Measurements from ENCODE around the gene PHAF1.

Gene PHAF1

GRCh38 chr16:67147437-67148140, 37.8 kb downstream of the PHAF1 start:
- no peak for DNase-seq (ENCODE audit: low read depth in 3 of 3)

DNA sequence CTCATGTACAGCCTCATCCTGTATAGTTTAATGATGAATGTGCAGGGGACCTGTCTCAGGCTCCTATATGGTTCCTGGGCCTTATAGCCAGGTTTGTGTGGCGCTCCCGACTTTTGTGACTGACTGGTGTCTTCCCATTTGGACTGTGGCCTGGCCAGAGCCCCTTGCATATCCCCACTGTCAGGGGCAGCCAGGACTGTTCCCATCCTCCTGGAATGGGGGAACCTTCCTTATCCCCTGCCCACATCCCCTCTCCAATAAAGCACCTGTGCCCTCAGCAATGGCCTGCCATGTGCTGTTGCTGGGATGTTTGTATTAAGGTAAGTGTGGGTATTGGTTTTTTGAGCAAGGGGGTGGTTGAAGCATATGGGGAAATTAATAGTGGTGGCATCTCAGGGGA, 38.5 kb downstream of the PHAF1 start:
- DNase-seq (ENCODE audit: low read depth in 3 of 3) = no peak

GRCh38 chr16:67148656-67149275, 39.0 kb downstream of the PHAF1 start:
- no peak for DNase-seq (ENCODE audit: low read depth in 3 of 3)

GRCh38 chr16:67149276-67150046, 39.7 kb downstream of the PHAF1 start:
- DNase-seq (ENCODE audit: low read depth in 3 of 3) = no peak

DNA sequence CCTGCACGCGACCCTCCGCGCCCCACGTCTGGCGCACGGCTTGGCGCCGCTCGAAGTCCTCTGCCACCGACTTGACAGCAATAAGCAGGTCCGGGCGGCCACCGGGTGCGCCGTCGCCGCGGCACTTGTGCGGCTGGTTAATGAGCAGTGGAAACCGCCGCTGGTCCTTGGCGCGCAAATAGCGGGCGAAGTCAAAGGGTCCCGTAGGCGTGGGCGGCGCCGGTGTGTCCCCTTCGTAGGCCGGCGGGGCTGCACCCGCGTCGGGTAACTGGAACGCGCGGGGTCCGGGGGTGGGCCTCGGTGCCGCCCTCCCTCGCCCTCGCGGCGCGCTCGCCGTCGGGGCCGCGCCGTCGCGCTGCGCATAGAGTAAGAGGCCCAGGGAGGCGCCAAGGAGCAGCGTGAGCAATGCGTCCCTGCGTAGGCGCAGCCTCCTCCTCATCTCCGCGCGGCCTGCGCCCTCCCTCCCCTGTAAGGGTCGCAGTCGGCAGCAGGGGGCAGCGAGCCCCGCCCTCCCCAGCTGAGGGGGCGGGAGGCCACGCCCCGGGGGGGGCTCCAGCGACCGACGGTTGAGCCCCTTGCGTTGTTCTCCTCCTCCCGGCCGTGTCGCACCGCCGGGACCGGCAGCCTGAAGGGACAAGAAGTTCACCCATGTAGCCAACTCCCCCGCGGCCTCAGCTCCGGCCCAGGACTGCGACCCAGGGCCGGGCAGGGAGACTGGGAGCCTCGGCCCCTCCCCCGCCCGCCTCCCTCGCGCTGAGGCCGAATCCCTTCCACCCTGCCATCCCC, 40.5 kb downstream of the PHAF1 start:
- DNase-seq (ENCODE audit: low read depth in 3 of 3) = no peak

DNA sequence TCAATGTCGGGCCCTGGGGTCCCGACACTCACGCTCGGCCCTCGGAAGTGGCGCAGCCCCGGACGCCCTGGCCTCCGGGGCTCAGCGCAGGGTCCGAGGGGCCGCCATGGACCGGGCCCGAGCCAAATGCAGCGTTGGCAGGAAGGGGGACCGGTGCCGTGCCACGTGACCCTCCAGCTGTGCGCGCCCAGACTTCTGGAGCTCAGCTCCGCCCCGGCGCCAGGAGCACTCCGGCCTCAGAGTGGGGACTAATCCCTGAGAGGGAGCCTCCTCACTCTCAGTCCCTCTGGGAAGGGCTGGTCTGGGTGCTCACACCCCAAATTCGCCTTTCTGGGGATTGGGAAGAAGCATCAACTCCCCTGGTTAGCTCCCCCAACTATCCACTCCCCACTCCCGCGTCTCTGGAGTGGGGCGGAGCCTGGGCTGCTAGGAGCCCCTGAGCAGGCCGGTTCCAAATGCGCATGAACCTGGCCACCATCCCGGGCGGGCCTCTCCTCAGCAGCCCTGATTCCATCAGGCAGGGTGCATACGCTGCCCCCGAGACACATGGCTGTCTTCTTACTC, 41.2 kb downstream of the PHAF1 start, which contains the start of gene B3GNT9:
Gene B3GNT9 (minus strand): TSS at position 166 of the 564 bp plus-strand sequence. CDS start 513 bp downstream, outside the sequence.
- no peak for DNase-seq (ENCODE audit: low read depth in 3 of 3)

DNA sequence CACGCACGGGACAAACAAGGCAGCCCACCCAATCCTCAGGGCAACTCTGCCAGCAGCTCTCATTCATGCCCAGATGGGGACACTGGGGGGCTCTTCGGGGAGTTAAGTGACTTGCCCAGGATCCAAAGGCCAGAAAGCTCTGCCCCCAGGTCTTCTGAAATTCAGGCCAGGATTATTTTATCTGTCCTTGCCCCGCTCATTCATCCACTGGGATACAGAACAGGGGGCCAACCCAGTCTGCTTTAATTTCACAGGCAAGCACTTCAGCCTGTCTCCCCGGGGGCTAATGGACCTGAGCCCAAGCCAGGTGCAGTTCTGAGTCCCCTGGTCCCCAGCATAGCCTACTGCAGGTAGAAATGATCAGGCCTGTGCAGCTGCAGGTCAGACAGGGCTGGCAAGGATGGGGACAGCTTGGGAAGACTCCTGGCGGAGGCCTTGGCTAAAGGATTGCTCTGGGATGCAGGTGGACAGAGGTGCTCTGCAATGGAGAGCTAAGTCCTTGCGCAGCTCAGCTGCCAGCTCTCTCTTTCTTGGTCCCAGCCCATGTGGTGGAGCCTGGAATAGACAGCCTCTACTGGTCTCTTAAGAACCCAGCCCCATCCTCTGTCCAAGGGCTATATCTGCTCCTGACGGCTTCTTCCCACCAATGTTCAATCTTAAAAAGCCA, 41.8 kb downstream of the PHAF1 start:
- no peak for DNase-seq (ENCODE audit: low read depth in 3 of 3)

DNA sequence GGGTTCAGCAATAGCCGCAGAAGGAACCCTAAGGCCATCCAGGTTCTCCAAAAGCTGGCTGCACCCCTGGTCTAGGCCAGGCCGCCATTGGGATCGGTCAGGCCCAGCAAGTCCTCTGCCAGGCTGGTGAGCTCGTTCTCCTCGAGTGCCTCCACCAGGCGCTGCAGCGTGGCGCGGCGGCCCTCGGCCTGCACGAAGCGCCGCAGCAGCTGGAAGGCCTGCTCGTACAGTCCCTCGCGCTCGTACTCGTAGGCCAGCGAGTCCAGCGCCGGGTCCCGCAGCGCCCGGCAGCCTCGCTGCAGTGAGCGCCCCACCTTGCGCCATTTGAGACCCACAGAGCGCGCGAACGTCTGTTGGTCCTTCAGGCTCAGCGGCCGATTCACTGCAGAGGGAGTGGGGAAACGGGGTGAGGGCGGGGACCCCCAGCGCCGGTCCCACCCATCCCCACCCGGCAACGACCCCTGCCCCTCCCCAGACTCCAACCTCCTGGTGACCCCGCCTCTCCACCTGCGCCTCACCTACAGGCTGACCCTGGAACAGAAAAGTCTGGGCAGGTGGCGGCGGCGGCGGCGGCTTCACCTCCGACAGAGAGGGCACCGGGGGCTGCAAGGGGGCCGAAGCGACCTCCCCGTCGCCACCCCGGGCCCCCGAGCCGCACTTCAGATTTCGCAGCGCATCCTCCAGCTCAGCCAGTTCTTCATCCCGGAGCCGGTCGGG, 45.0 kb downstream of the PHAF1 start:
- DNase-seq (ENCODE audit: low read depth in 3 of 3) = no peak

GRCh38 chr16:67155295-67156142, 45.8 kb downstream of the PHAF1 start:
- peak in 2 of 3 donors; percentile 61 to 71 for DNase-seq (ENCODE audit: low read depth in 3 of 3)

GRCh38 chr16:67156143-67156844, 46.6 kb downstream of the PHAF1 start:
- DNase-seq (ENCODE audit: low read depth in 3 of 3) = no peak

DNA sequence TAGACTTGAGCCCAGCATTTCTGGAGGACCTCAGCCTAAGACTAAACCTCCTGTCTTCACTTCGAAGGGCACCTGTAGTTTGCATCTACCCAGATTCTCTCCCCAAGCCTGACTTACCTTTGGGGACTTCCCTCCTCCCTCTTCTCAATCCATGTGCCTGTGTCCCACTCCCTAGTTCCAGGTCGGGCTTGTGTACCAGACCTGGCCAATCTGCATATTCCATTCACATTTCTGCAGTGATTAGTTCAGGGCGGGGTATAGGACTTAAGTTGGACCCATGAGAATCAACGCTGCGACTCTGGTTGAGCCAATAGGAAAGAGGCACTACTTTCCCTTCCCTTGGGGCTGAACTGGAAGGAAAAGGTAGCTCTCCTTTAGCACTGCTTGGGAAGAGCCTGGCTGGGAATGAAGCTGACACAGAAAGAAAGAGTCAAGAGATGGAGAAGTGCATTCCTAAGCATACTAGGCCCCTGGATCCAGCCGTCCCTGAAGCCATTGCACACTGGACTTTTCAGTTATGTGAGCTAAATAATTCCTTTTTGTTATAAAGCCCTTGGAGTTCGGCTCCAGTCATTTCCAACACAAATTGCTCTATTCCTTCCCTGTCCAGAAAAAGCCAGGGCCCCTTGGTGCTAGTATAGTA, 47.5 kb downstream of the PHAF1 start:
- no peak for DNase-seq (ENCODE audit: low read depth in 3 of 3)

GRCh38 chr16:67157892-67158635, 48.3 kb downstream of the PHAF1 start:
- DNase-seq (ENCODE audit: low read depth in 3 of 3) = no peak

DNA sequence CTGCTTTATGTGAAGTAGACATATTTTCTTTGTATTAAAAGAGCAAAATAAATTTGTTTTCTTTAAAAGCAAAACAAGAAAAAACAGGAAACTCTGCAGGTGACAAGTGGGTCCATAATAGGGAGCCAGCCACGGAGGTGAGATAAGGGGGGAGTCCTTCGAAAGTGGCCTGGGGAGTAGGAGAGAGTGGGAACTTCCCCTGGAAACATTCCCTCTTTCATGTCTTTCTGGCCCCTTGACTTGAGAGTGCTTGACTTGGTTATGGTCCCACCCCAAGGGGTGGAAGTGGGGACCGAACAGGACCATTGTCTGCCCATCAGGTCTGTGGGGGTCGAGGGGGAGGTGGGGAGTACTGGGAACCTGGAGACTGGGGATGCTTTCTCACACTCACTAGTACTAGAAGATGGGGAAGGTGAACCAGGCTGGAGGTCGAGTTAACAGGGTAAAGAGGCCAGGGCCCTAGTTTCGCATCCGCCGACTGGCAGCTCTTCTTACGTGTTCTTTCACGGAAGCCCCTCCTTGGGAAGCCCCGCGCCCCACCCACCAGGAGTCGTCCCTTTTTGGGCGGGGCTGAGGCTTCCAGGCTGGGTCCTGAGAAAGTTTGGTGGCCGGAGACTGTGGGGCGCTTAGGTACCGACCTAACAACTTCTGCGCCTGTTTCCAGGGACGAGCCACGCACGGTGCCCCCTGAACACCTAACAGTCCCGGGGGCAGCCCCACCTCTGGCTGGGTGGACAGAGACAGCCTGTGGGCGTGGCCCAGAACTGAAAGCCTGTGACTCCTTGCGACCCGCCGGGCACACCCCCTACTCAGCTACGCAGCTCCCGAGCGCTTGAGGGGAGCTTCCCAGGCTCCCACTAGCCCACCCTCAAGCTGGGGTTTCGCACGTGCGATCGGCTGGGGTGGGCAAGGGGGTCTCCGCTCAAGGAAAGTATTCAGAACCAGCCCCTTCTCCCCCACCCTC, 49.2 kb downstream of the PHAF1 start:
- DNase-seq (ENCODE audit: low read depth in 3 of 3) = peak in 2 of 3 donors; percentile 61 to 77

- no peak for DNase-seq (ENCODE audit: low read depth in 3 of 3)
Observed at GRCh38 chr16:67161595-67162058, 51.9 kb downstream of the PHAF1 start.

DNA sequence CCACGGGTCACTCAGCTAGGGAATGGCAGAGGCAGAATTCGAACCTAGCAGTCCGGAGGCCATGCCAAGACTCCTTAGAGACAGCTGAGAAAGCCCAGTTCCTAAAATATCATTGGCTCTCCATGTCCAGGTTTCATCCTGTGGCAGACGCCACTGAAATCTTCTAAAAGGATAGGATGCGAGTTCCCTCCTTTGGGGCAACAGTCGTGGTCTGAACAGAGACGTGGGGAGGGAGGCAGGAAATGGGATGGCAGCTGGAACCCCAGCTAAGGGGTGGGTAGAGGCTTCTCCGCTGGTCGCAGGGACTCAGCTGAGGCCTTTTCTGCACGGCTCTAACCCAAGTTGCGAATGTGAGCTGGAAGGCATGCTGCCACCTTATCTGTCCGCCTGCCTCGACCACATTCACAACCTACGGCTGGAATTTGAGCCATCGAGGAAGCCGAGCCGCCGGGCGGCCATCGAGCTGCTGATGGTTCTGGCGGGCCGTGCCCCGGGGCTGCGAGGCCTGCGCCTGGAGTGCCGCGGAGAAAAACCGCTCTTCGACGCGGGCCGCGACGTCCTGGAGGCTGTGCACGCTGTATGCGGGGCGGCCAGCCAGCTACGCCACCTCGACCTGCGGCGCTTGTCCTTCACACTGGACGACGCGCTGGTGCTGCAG, 52.9 kb downstream of the PHAF1 start:
- no peak for DNase-seq (ENCODE audit: low read depth in 3 of 3)
